Stimulated activated naive CD4-positive, alpha-beta T cell (primary cell): ENCODE data around the gene SERPINB6.
"Not testable (repeated sequence)": the region's sequence is repeated elsewhere in the genome, so short reads cannot be mapped to it uniquely, and the experiment has no call there.

Source experiments
- DNase-seq, 6 experiments: peaks; one replicate each; lab custom pipeline; 2025; lab: John Stamatoyannopoulos, UW

The SERPINB6 gene

GRCh38 chr6:2938632-2939083 lies 32.7 kb downstream of the SERPINB6 start:
- no peak for DNase-seq

GRCh38 chr6:2938004-2938631 lies 33.2 kb downstream of the SERPINB6 start:
- DNase-seq = no peak

GRCh38 chr6:2937627-2938003 lies 33.8 kb downstream of the SERPINB6 start:
- no peak for DNase-seq

GRCh38 chr6:2935566-2936291 lies 35.6 kb downstream of the SERPINB6 start:
- no peak for DNase-seq

- DNase-seq = no peak
Observed at GRCh38 chr6:2934057-2934456, 37.3 kb downstream of the SERPINB6 start.

GRCh38 chr6:2932911-2933310 lies 38.5 kb downstream of the SERPINB6 start:
- DNase-seq = not testable (repeated sequence)

- peak; percentile 63 to 87 (median 76) for DNase-seq
Observed at GRCh38 chr6:2931970-2932748, 39.2 kb downstream of the SERPINB6 start.

GRCh38 chr6:2931055-2931454 lies 40.3 kb downstream of the SERPINB6 start:
- DNase-seq = no peak

GRCh38 chr6:2927931-2928330 lies 43.4 kb downstream of the SERPINB6 start:
- DNase-seq = not testable (repeated sequence)

GRCh38 chr6:2925842-2926747 lies 45.3 kb downstream of the SERPINB6 start:
- DNase-seq = not testable (repeated sequence)

- no peak for DNase-seq
Observed at GRCh38 chr6:2921520-2922115, 49.7 kb downstream of the SERPINB6 start.

GRCh38 chr6:2920671-2921112 lies 50.7 kb downstream of the SERPINB6 start:
- DNase-seq = no peak

GRCh38 chr6:2919886-2920285 lies 51.5 kb downstream of the SERPINB6 start:
- no peak for DNase-seq

GRCh38 chr6:2919401-2919800 lies 52.0 kb downstream of the SERPINB6 start:
- no peak for DNase-seq

GRCh38 chr6:2918936-2919335 lies 52.4 kb downstream of the SERPINB6 start:
- DNase-seq = no peak

GRCh38 chr6:2917801-2918445 lies 53.4 kb downstream of the SERPINB6 start:
- DNase-seq = no peak

- no peak for DNase-seq
Observed at GRCh38 chr6:2917065-2917464, 54.3 kb downstream of the SERPINB6 start.

GRCh38 chr6:2916158-2916925 lies 55.0 kb downstream of the SERPINB6 start:
- DNase-seq = no peak

GRCh38 chr6:2915150-2915549 lies 56.2 kb downstream of the SERPINB6 start:
- no peak for DNase-seq

GRCh38 chr6:2914318-2914660 lies 57.1 kb downstream of the SERPINB6 start:
- DNase-seq = no peak
